Endothelial cell of umbilical vein (primary cell): Measurements from ENCODE around the gene NAV2. TPM values are rescaled to one million over a fixed set of nuclear protein-coding genes. Genes with fewer than 3 reads are reported as not detected.

ENCODE experiments used
- BruUV-seq: library from RNA; stranded (reverse); fragments of 400-500 nt; replicated peaks from 2 replicates; lab custom pipeline; 2021; lab: Mats Ljungman, UMichigan
- CTCF ChIA-PET: fragments of 300-600, 350-600 bp; sonication (Branson Sonifier 250); formaldehyde crosslinking; loops from one replicate; lab custom pipeline; 2021; ENCODE audit warnings: antibody characterized with exemption, inconsistent platforms; lab: Charles Lee
- POLR2A ChIA-PET: fragments of 300-600, 350-600 bp; sonication (Branson Sonifier 250); formaldehyde crosslinking; loops from one replicate; lab custom pipeline; 2021; ENCODE audit warnings: antibody characterized with exemption, inconsistent platforms; lab: Charles Lee
- DNase-seq: peaks from one replicate; pipeline ENCODE4 v3.0.0-alpha.2; 2011; ENCODE audit warnings: low read depth, low spot score
- FAIRE-seq: peaks from 2 replicates; lab custom pipeline; 2011; peaks lifted over from hg19 to GRCh38; lab: Jason Lieb, UNC
- H2AFZ ChIP-seq: 2 replicates; pipeline ENCODE4 v1.6.0; 2012; ENCODE audit warnings: low read depth, low read length, control low read depth, inconsistent platforms
- H3K27ac ChIP-seq: 2 replicates; pipeline ENCODE4 v1.5.1; 2011; ENCODE audit warnings: low read depth, mild to moderate bottlenecking, control low read depth, low read length, moderate library complexity; ENCODE audit not compliant: insufficient read depth
- H3K27me3 ChIP-seq, 2 experiments: 2 replicates each; pipeline versions ENCODE4 v1.6.0 to v1.6.1; 2011; ENCODE audit warnings: low read length in 2 of 2, mixed read lengths in 1 of 2; ENCODE audit not compliant: control insufficient read depth in 2 of 2, insufficient read depth in 2 of 2
- H3K36me3 ChIP-seq, 2 experiments: 2 replicates in 1 of 2; 3 replicates in 1 of 2; pipeline ENCODE4 v1.5.1; 2011; ENCODE audit warnings: low read length in 2 of 2, mild to moderate bottlenecking in 1 of 2, moderate library complexity in 1 of 2; ENCODE audit not compliant: control insufficient read depth in 2 of 2, insufficient read depth in 2 of 2; ENCODE audit errors: extremely low read depth in 1 of 2
- H3K4me1 ChIP-seq: 3 replicates; pipeline ENCODE4 v1.5.1; 2011; ENCODE audit warnings: mild to moderate bottlenecking, low read length; ENCODE audit not compliant: control insufficient read depth, insufficient read depth; ENCODE audit errors: extremely low read depth
- H3K4me2 ChIP-seq: 2 replicates; pipeline ENCODE4 v1.6.1; 2011; ENCODE audit warnings: low read length, control low read depth, mixed read lengths; ENCODE audit not compliant: insufficient read depth
- H3K4me3 ChIP-seq, 3 experiments: fragments of 200-600 bp in 1 of 3; sonication (generic), shearing (Covaris generic) in 1 of 3; replicated peaks in 1 of 3; 2 replicates each; pipeline ENCODE4 v1.5.1; 2011 to 2016; ENCODE audit warnings: control low read depth in 3 of 3, low read length in 3 of 3, mild to moderate bottlenecking in 2 of 3, inconsistent platforms in 1 of 3, low read depth in 1 of 3, moderate library complexity in 1 of 3; ENCODE audit not compliant: insufficient read depth in 1 of 3
- H3K79me2 ChIP-seq: 2 replicates; pipeline ENCODE4 v1.6.0; 2012; ENCODE audit warnings: low read length, inconsistent platforms; ENCODE audit not compliant: control insufficient read depth, insufficient read depth
- H3K9ac ChIP-seq: replicated peaks from 2 replicates; pipeline ENCODE3; 2011; ENCODE audit warnings: low read length, control low read depth; ENCODE audit not compliant: insufficient read depth; ENCODE audit errors: extremely low read depth
- H3K9me1 ChIP-seq: replicated peaks from 3 replicates; pipeline ENCODE4 v1.6.0; 2011; ENCODE audit warnings: mild to moderate bottlenecking, low read length; ENCODE audit not compliant: control insufficient read depth, insufficient read depth; ENCODE audit errors: extremely low read depth
- H3K9me3 ChIP-seq: replicated peaks from 2 replicates; pipeline ENCODE4 v1.5.1; 2012; ENCODE audit warnings: low read length, inconsistent platforms; ENCODE audit not compliant: control insufficient read depth, insufficient read depth
- H4K20me1 ChIP-seq: replicated peaks from 2 replicates; pipeline ENCODE3; 2011; ENCODE audit warnings: mild to moderate bottlenecking, low read length; ENCODE audit not compliant: control insufficient read depth, insufficient read depth; ENCODE audit errors: extremely low read depth
- EZH2 ChIP-seq: IDR thresholded peaks from 2 replicates; pipeline ENCODE4 v1.6.1; 2012; ENCODE audit warnings: borderline replicate concordance, low read depth, mild to moderate bottlenecking, moderate library complexity, low read length, inconsistent platforms; ENCODE audit not compliant: severe bottlenecking
- FOS ChIP-seq: IDR thresholded peaks from 2 replicates; pipeline ENCODE4 v1.6.1; 2011; ENCODE audit warnings: mild to moderate bottlenecking, low read length, moderate library complexity, borderline replicate concordance; ENCODE audit not compliant: insufficient read depth
- JUN ChIP-seq: IDR thresholded peaks from 2 replicates; pipeline ENCODE4 v1.6.1; 2011; ENCODE audit warnings: borderline replicate concordance, low read depth; ENCODE audit not compliant: insufficient read length, insufficient read depth
- MYC ChIP-seq: IDR thresholded peaks from one replicate; pipeline ENCODE4 v1.6.1; 2011; ENCODE audit warnings: mild to moderate bottlenecking, low read depth, low read length
- POLR2A ChIP-seq: IDR thresholded peaks from 2 replicates; pipeline ENCODE4 v1.6.1; 2012; ENCODE audit warnings: low read depth, mild to moderate bottlenecking, control low read depth, low read length
- POLR2AphosphoS5 ChIP-seq: IDR thresholded peaks from 2 replicates; pipeline ENCODE4 v1.6.1; 2012; ENCODE audit warnings: low read depth, mild to moderate bottlenecking, control low read depth, low read length, moderate library complexity; ENCODE audit not compliant: insufficient read depth
- dilution Hi-C: fragments of 300-500 bp; cut with MboI; formaldehyde crosslinking; loops from one replicate; pipeline ENCODE4 v1.15.0; 2019; ENCODE audit warnings: low sequenced_read_pairs; ENCODE audit not compliant: extremely low pct_ligation_motif_present
- intact Hi-C: fragments of 100-400 bp; cut with micrococcal nuclease; formaldehyde crosslinking; loops from one replicate; pipeline ENCODE4 v1.10.0; 2022
- polyA plus RNA-seq, 4 experiments: library from polyadenylated mRNA; depleted of rRNA in 3 of 4; stranded (reverse) in 3 of 4; unstranded in 1 of 4; fragments of >200 nt; gene quantifications; 2 replicates each; pipeline versions ENCODE4 v1.2.1 to v1.2.3, GENCODE V29; 2011 to 2012; ENCODE audit warnings: missing spikeins in 1 of 4
- total RNA-seq: library from RNA; stranded (reverse); gene quantifications from 2 replicates; pipeline ENCODE4 v1.2.3, GENCODE V29; 2021
- TF ChIP-seq, protein P1 (sequence below), 2 donors: IDR thresholded peaks; 1 replicate in 1 of 2; 2 replicates in 1 of 2; pipeline ENCODE4 v1.5.1; 2011; ENCODE audit warnings: low read length in 2 of 2, mild to moderate bottlenecking in 2 of 2, moderate library complexity in 2 of 2, control low read depth in 1 of 2, inconsistent platforms in 1 of 2, low read depth in 1 of 2; ENCODE audit not compliant: insufficient read depth in 1 of 2; ENCODE audit errors: extremely low read depth in 1 of 2
- TF ChIP-seq, protein P2 (sequence below): IDR thresholded peaks from 2 replicates; pipeline ENCODE4 v1.6.1; 2011; ENCODE audit not compliant: insufficient read depth, insufficient read length

The NAV2 gene
- total and polyA plus RNA-seq, 2 donors (not counting 3 experiments of a cell fraction or from before 2014, with no cell fraction given), result 10.9 to 68.0 TPM

GRCh38 chr11:19912115-19912957 lies 199.7 kb downstream of the NAV2 start:
- Histone ChIP-seq H3K4me2 (no peak overlapping the region), H3K27me3 (no peaks in the 10 kb centered on the region), H3K79me2 (peaks cover 10% of the 10 kb centered on the region), H2AFZ (no peak overlapping the region), H4K20me1 (no peaks in the 10 kb centered on the region), H3K4me3 (no peak overlapping the region), H3K27ac (no peak overlapping the region), H3K36me3 (no peaks in the 10 kb centered on the region), H3K9me1 (no peaks in the 10 kb centered on the region), H3K9ac (no peak overlapping the region), H3K9me3 (no peaks in the 10 kb centered on the region), H3K4me1 (no peaks in the 10 kb centered on the region)
- ChIA-PET POLR2A (no interaction called here), CTCF (interaction anchor here (0.8 to 1.8 kb wide), 2 partner anchors 19 to 200 kb away, joined by 3 to 5 read pairs; no protein-coding TSS in a partner anchor)
- intact Hi-C loops, result no loop called here
- dilution Hi-C loops, result no loop called here
- no peak for DNase-seq
- TF ChIP-seq, protein P1, sequence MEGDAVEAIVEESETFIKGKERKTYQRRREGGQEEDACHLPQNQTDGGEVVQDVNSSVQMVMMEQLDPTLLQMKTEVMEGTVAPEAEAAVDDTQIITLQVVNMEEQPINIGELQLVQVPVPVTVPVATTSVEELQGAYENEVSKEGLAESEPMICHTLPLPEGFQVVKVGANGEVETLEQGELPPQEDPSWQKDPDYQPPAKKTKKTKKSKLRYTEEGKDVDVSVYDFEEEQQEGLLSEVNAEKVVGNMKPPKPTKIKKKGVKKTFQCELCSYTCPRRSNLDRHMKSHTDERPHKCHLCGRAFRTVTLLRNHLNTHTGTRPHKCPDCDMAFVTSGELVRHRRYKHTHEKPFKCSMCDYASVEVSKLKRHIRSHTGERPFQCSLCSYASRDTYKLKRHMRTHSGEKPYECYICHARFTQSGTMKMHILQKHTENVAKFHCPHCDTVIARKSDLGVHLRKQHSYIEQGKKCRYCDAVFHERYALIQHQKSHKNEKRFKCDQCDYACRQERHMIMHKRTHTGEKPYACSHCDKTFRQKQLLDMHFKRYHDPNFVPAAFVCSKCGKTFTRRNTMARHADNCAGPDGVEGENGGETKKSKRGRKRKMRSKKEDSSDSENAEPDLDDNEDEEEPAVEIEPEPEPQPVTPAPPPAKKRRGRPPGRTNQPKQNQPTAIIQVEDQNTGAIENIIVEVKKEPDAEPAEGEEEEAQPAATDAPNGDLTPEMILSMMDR (IDR thresholded peaks at IDR 0.05; ENCODE audit: extremely low read depth in 1 of 2, insufficient read depth in 1 of 2, low read depth in 1 of 2, low read length in 2 of 2), result no peak
- TF ChIP-seq JUN, result no peak
- no peak for TF ChIP-seq POLR2AphosphoS5
- TF ChIP-seq EZH2, result no peak
- TF ChIP-seq, protein P2, sequence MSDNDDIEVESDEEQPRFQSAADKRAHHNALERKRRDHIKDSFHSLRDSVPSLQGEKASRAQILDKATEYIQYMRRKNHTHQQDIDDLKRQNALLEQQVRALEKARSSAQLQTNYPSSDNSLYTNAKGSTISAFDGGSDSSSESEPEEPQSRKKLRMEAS, result no peak
- no peak for TF ChIP-seq FOS
- no peak for TF ChIP-seq POLR2A
- TF ChIP-seq MYC, result no peak
- no TSS peak for BruUV-seq
- FAIRE-seq, result no peak
